ENCODE data around the gene DAGLA.

The DAGLA gene

GRCh38 chr11:61731211-61731951, 51.2 kb downstream of the DAGLA start:
- no peak for DNase-seq
- no peak overlapping the region for H3K4me3 ChIP-seq (ENCODE audit: low read depth, low read length)
- no peak overlapping the region for H3K14ac ChIP-seq (ENCODE audit: low read length)
- H2AK5ac ChIP-seq (ENCODE audit: low read length), result no peak overlapping the region
- peaks cover 2 to 3% of the 10 kb centered on the region in 2 experiments for H3K4me1 ChIP-seq (ENCODE audit: control insufficient read depth in 1 of 2, insufficient read depth in 2 of 2, low read length in 2 of 2)
- no peak overlapping the region for H4K12ac ChIP-seq (ENCODE audit: low read depth, low read length)
- no peak overlapping the region for H3K4ac ChIP-seq (ENCODE audit: low read depth, low read length)
- H4K91ac ChIP-seq (ENCODE audit: low read depth, low read length), result no peak overlapping the region
- H3K9ac ChIP-seq (ENCODE audit: low read length), result no peak overlapping the region
- H3K9me3 ChIP-seq (ENCODE audit: insufficient read depth, low read depth, low read length), result no peaks in the 10 kb centered on the region
- H3K27ac ChIP-seq (ENCODE audit: low read depth, low read length), result no peak overlapping the region
- H2AFZ ChIP-seq (ENCODE audit: insufficient read depth, low read length, poor library complexity), result no peak overlapping the region
- H3K27me3 ChIP-seq (ENCODE audit: insufficient read depth, low read length), result no peaks in the 10 kb centered on the region
- H3K79me1 ChIP-seq (ENCODE audit: low read length), result no peaks in the 10 kb centered on the region
- no peak overlapping the region for H2BK5ac ChIP-seq (ENCODE audit: low read depth, low read length, poor library complexity)
- H3K36me3 ChIP-seq (ENCODE audit: control insufficient read depth in 1 of 2, insufficient read depth in 2 of 2, low read length in 2 of 2), result peaks cover 0 to 7% of the 10 kb centered on the region in 2 experiments
- H2BK12ac ChIP-seq (ENCODE audit: low read length), result no peak overlapping the region
- no peaks in the 10 kb centered on the region for H3K79me2 ChIP-seq (ENCODE audit: control insufficient read depth, insufficient read depth, low read length, poor library complexity)
- no peak overlapping the region for H4K8ac ChIP-seq (ENCODE audit: low read depth, low read length)
- H3K18ac ChIP-seq (ENCODE audit: low read length), result no peak overlapping the region
- no peak overlapping the region for H2BK120ac ChIP-seq (ENCODE audit: insufficient read depth, low read length, poor library complexity)
- H3K23ac ChIP-seq (ENCODE audit: low read length), result no peak overlapping the region
- no CpG with 5 or more reads among the region's 19 CpGs for WGBS (ENCODE audit: extremely low coverage, insufficient coverage, insufficient read length)
- H3K4me2 ChIP-seq (ENCODE audit: low read length), result no peak overlapping the region

- H3K9me3 ChIP-seq (ENCODE audit: insufficient read depth, low read depth, low read length), result no peaks in the 10 kb centered on the region
- no peak overlapping the region for H4K8ac ChIP-seq (ENCODE audit: low read depth, low read length)
- no peak overlapping the region for H2AFZ ChIP-seq (ENCODE audit: insufficient read depth, low read length, poor library complexity)
- no peak overlapping the region for H4K12ac ChIP-seq (ENCODE audit: low read depth, low read length)
- no peak overlapping the region for H4K91ac ChIP-seq (ENCODE audit: low read depth, low read length)
- no peak overlapping the region for H3K27ac ChIP-seq (ENCODE audit: low read depth, low read length)
- no peak overlapping the region for H2BK12ac ChIP-seq (ENCODE audit: low read length)
- H3K79me1 ChIP-seq (ENCODE audit: low read length), result no peaks in the 10 kb centered on the region
- DNase-seq, result no peak
- H3K79me2 ChIP-seq (ENCODE audit: control insufficient read depth, insufficient read depth, low read length, poor library complexity), result no peaks in the 10 kb centered on the region
- peaks cover 0 to 8% of the 10 kb centered on the region in 2 experiments for H3K36me3 ChIP-seq (ENCODE audit: control insufficient read depth in 1 of 2, insufficient read depth in 2 of 2, low read length in 2 of 2)
- no peak overlapping the region for H3K4me3 ChIP-seq (ENCODE audit: low read depth, low read length)
- H3K4me2 ChIP-seq (ENCODE audit: low read length), result no peak overlapping the region
- H2AK5ac ChIP-seq (ENCODE audit: low read length), result no peak overlapping the region
- H3K4ac ChIP-seq (ENCODE audit: low read depth, low read length), result no peak overlapping the region
- H2BK5ac ChIP-seq (ENCODE audit: low read depth, low read length, poor library complexity), result no peak overlapping the region
- no peak overlapping the region for H3K9ac ChIP-seq (ENCODE audit: low read length)
- peaks cover 2 to 3% of the 10 kb centered on the region in 2 experiments for H3K4me1 ChIP-seq (ENCODE audit: control insufficient read depth in 1 of 2, insufficient read depth in 2 of 2, low read length in 2 of 2)
- H3K14ac ChIP-seq (ENCODE audit: low read length), result no peak overlapping the region
- no CpG with 5 or more reads among the region's 8 CpGs for WGBS (ENCODE audit: extremely low coverage, insufficient coverage, insufficient read length)
- H3K18ac ChIP-seq (ENCODE audit: low read length), result no peak overlapping the region
- no peak overlapping the region for H3K23ac ChIP-seq (ENCODE audit: low read length)
- no peak overlapping the region for H2BK120ac ChIP-seq (ENCODE audit: insufficient read depth, low read length, poor library complexity)
- no peaks in the 10 kb centered on the region for H3K27me3 ChIP-seq (ENCODE audit: insufficient read depth, low read length)
Observed at GRCh38 chr11:61731952-61732675, 51.9 kb downstream of the DAGLA start.

GRCh38 chr11:61732705-61733104, 52.5 kb downstream of the DAGLA start:
- no peak overlapping the region for H3K4me2 ChIP-seq (ENCODE audit: low read length)
- H2BK5ac ChIP-seq (ENCODE audit: low read depth, low read length, poor library complexity), result no peak overlapping the region
- H3K23ac ChIP-seq (ENCODE audit: low read length), result no peak overlapping the region
- H4K91ac ChIP-seq (ENCODE audit: low read depth, low read length), result no peak overlapping the region
- no peak overlapping the region for H3K14ac ChIP-seq (ENCODE audit: low read length)
- H3K9me3 ChIP-seq (ENCODE audit: insufficient read depth, low read depth, low read length), result no peaks in the 10 kb centered on the region
- no peak overlapping the region for H4K12ac ChIP-seq (ENCODE audit: low read depth, low read length)
- no peaks in the 10 kb centered on the region for H3K79me1 ChIP-seq (ENCODE audit: low read length)
- no peak overlapping the region for H2AFZ ChIP-seq (ENCODE audit: insufficient read depth, low read length, poor library complexity)
- WGBS (ENCODE audit: extremely low coverage, insufficient coverage, insufficient read length), result no CpG with 5 or more reads among the region's 6 CpGs
- no peak overlapping the region for H2BK120ac ChIP-seq (ENCODE audit: insufficient read depth, low read length, poor library complexity)
- H3K36me3 ChIP-seq (ENCODE audit: control insufficient read depth in 1 of 2, insufficient read depth in 2 of 2, low read length in 2 of 2), result peaks cover 0 to 8% of the 10 kb centered on the region in 2 experiments
- no peak overlapping the region for H3K27ac ChIP-seq (ENCODE audit: low read depth, low read length)
- H3K27me3 ChIP-seq (ENCODE audit: insufficient read depth, low read length), result no peaks in the 10 kb centered on the region
- no peak overlapping the region for H4K8ac ChIP-seq (ENCODE audit: low read depth, low read length)
- H3K4me3 ChIP-seq (ENCODE audit: low read depth, low read length), result no peak overlapping the region
- H2AK5ac ChIP-seq (ENCODE audit: low read length), result no peak overlapping the region
- H3K79me2 ChIP-seq (ENCODE audit: control insufficient read depth, insufficient read depth, low read length, poor library complexity), result no peaks in the 10 kb centered on the region
- H2BK12ac ChIP-seq (ENCODE audit: low read length), result no peak overlapping the region
- peaks cover 2 to 3% of the 10 kb centered on the region in 2 experiments for H3K4me1 ChIP-seq (ENCODE audit: control insufficient read depth in 1 of 2, insufficient read depth in 2 of 2, low read length in 2 of 2)
- no peak overlapping the region for H3K4ac ChIP-seq (ENCODE audit: low read depth, low read length)
- no peak overlapping the region for H3K9ac ChIP-seq (ENCODE audit: low read length)
- DNase-seq, result no peak
- no peak overlapping the region for H3K18ac ChIP-seq (ENCODE audit: low read length)

GRCh38 chr11:61733120-61733978, 53.2 kb downstream of the DAGLA start:
- H2BK12ac ChIP-seq (ENCODE audit: low read length), result no peak overlapping the region
- H4K8ac ChIP-seq (ENCODE audit: low read depth, low read length), result no peak overlapping the region
- no CpG with 5 or more reads among the region's 13 CpGs for WGBS (ENCODE audit: extremely low coverage, insufficient coverage, insufficient read length)
- no peak overlapping the region for H3K23ac ChIP-seq (ENCODE audit: low read length)
- no peak overlapping the region for H3K4me2 ChIP-seq (ENCODE audit: low read length)
- H3K36me3 ChIP-seq (ENCODE audit: control insufficient read depth in 1 of 2, insufficient read depth in 2 of 2, low read length in 2 of 2), result peaks cover 0 to 11% of the 10 kb centered on the region in 2 experiments
- peaks cover under 1 to 2% of the 10 kb centered on the region in 2 experiments for H3K4me1 ChIP-seq (ENCODE audit: control insufficient read depth in 1 of 2, insufficient read depth in 2 of 2, low read length in 2 of 2)
- H3K79me2 ChIP-seq (ENCODE audit: control insufficient read depth, insufficient read depth, low read length, poor library complexity), result no peaks in the 10 kb centered on the region
- no peak overlapping the region for H4K12ac ChIP-seq (ENCODE audit: low read depth, low read length)
- H3K4me3 ChIP-seq (ENCODE audit: low read depth, low read length), result no peak overlapping the region
- no peak overlapping the region for H3K27ac ChIP-seq (ENCODE audit: low read depth, low read length)
- no peaks in the 10 kb centered on the region for H3K79me1 ChIP-seq (ENCODE audit: low read length)
- peak; percentile 83 to 92 for DNase-seq
- no peak overlapping the region for H2BK5ac ChIP-seq (ENCODE audit: low read depth, low read length, poor library complexity)
- H2AFZ ChIP-seq (ENCODE audit: insufficient read depth, low read length, poor library complexity), result no peak overlapping the region
- H3K18ac ChIP-seq (ENCODE audit: low read length), result no peak overlapping the region
- no peak overlapping the region for H2BK120ac ChIP-seq (ENCODE audit: insufficient read depth, low read length, poor library complexity)
- H3K27me3 ChIP-seq (ENCODE audit: insufficient read depth, low read length), result no peaks in the 10 kb centered on the region
- no peak overlapping the region for H2AK5ac ChIP-seq (ENCODE audit: low read length)
- no peak overlapping the region for H3K14ac ChIP-seq (ENCODE audit: low read length)
- no peaks in the 10 kb centered on the region for H3K9me3 ChIP-seq (ENCODE audit: insufficient read depth, low read depth, low read length)
- H3K9ac ChIP-seq (ENCODE audit: low read length), result no peak overlapping the region
- H4K91ac ChIP-seq (ENCODE audit: low read depth, low read length), result no peak overlapping the region
- H3K4ac ChIP-seq (ENCODE audit: low read depth, low read length), result no peak overlapping the region

All from trophoblast cell (in vitro differentiated cells and primary cell).